Ascending aorta (tissue), 2 donors: Measurements from ENCODE around the gene SOX11. TPM values are rescaled to one million over a fixed set of nuclear protein-coding genes. Genes with fewer than 3 reads are reported as not detected.
A peak's percentile ranks its signal among the peaks of the same experiment; 100 is the strongest.

Experiments
- DNase-seq, 2 donors: peaks; one replicate each; pipeline ENCODE4 v3.0.0-alpha.2; 2019; ENCODE audit warnings: low spot score in 2 of 2
- H3K27ac ChIP-seq, 2 donors: fragments of 200-600 bp; sonication (generic); one replicate each; pipeline ENCODE4 v1.5.1; 2016 to 2017; ENCODE audit warnings: mild to moderate bottlenecking in 1 of 2
- H3K27me3 ChIP-seq: fragments of 200-600 bp; sonication (generic); one replicate; pipeline ENCODE4 v1.5.1; 2017
- H3K36me3 ChIP-seq, 2 donors: fragments of 200-600 bp; sonication (generic); one replicate each; pipeline ENCODE4 v1.5.1; 2016
- H3K4me1 ChIP-seq, 2 donors: fragments of 200-600 bp; sonication (generic); one replicate each; pipeline ENCODE4 v1.5.1; 2016 to 2017; ENCODE audit warnings: mild to moderate bottlenecking in 1 of 2
- H3K4me3 ChIP-seq, 2 donors: fragments of 200-600 bp; sonication (generic); one replicate each; pipeline ENCODE4 v1.5.1; 2016 to 2017; ENCODE audit warnings: mild to moderate bottlenecking in 1 of 2
- H3K9me3 ChIP-seq, 2 donors: fragments of 200-600 bp; sonication (generic); one replicate each; pipeline ENCODE4 v1.5.1; 2016
- intact Hi-C: fragments of 100-400 bp; cut with DNase I; formaldehyde crosslinking; loops from one replicate; pipeline ENCODE4 v1.15.1; 2023
- total RNA-seq: library from RNA; depleted of rRNA; stranded (reverse); fragments of >200 nt; gene quantifications from one replicate; pipeline ENCODE4 v1.1.0, GENCODE V29; 2016
- TF ChIP-seq, protein P1 (sequence below), 3 experiments: fragments of 200-600 bp in 2 of 3; fragments of 450-650 bp in 1 of 3; sonication (generic) in 2 of 3; IDR thresholded peaks; one replicate each; pipeline ENCODE4 v1.5.1; 2016 to 2019; ENCODE audit warnings: antibody characterized with exemption in 3 of 3, mild to moderate bottlenecking in 1 of 3, moderate library complexity in 1 of 3

Gene SOX11
- total RNA-seq, 1 donor from 2014 or later: not detected

GRCh38 chr2:5693287-5694201, 1.4 kb downstream of the SOX11 start:
- intact Hi-C loops: no loop called here
- peaks cover 16% of the 10 kb centered on the region for H3K27me3 ChIP-seq
- H3K36me3 ChIP-seq: no peaks in the 10 kb centered on the region
- peaks cover 0 to 8% of the 10 kb centered on the region in 2 donors for H3K4me1 ChIP-seq
- TF ChIP-seq, protein P1, sequence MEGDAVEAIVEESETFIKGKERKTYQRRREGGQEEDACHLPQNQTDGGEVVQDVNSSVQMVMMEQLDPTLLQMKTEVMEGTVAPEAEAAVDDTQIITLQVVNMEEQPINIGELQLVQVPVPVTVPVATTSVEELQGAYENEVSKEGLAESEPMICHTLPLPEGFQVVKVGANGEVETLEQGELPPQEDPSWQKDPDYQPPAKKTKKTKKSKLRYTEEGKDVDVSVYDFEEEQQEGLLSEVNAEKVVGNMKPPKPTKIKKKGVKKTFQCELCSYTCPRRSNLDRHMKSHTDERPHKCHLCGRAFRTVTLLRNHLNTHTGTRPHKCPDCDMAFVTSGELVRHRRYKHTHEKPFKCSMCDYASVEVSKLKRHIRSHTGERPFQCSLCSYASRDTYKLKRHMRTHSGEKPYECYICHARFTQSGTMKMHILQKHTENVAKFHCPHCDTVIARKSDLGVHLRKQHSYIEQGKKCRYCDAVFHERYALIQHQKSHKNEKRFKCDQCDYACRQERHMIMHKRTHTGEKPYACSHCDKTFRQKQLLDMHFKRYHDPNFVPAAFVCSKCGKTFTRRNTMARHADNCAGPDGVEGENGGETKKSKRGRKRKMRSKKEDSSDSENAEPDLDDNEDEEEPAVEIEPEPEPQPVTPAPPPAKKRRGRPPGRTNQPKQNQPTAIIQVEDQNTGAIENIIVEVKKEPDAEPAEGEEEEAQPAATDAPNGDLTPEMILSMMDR (IDR thresholded peaks at IDR 0.05): no peak
- H3K4me3 ChIP-seq: peak overlapping the region; percentile 22 to 27
- no peak for DNase-seq
- no peaks in the 10 kb centered on the region for H3K9me3 ChIP-seq
- no peak overlapping the region for H3K27ac ChIP-seq

DNA sequence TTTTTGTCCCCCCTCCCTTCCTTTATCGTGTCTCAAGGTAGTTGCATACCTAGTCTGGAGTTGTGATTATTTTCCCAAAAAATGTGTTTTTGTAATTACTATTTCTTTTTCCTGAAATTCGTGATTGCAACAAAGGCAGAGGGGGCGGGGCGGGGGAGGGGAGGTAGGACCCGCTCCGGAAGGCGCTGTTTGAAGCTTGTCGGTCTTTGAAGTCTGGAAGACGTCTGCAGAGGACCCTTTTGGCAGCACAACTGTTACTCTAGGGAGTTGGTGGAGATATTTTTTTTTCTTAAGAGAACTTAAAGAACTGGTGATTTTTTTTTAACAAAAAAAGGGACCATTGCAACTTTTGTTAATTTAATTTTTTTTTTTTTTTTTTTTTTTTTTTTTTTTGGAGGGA, 2.1 kb downstream of the SOX11 start:
- no peaks in the 10 kb centered on the region for H3K36me3 ChIP-seq
- no peak for DNase-seq
- no peak overlapping the region for H3K27ac ChIP-seq
- TF ChIP-seq, protein P1 (IDR thresholded peaks at IDR 0.05): no peak
- no peak overlapping the region for H3K4me3 ChIP-seq
- peaks cover 16% of the 10 kb centered on the region for H3K27me3 ChIP-seq
- intact Hi-C loops: no loop called here
- H3K4me1 ChIP-seq: peaks cover 0 to 8% of the 10 kb centered on the region in 2 donors
- H3K9me3 ChIP-seq: no peaks in the 10 kb centered on the region

- TF ChIP-seq, protein P1 (IDR thresholded peaks at IDR 0.05): no peak
- no peaks in the 10 kb centered on the region for H3K36me3 ChIP-seq
- H3K4me1 ChIP-seq: peaks cover 0 to 8% of the 10 kb centered on the region in 2 donors
- H3K27ac ChIP-seq: no peak overlapping the region
- H3K9me3 ChIP-seq: no peaks in the 10 kb centered on the region
- no peak for DNase-seq
- peaks cover 16% of the 10 kb centered on the region for H3K27me3 ChIP-seq
- intact Hi-C loops: no loop called here
- H3K4me3 ChIP-seq: peak overlapping the region; percentile 39 to 57
These were observed 3.6 kb downstream of the SOX11 start for GRCh38 chr2:5695654-5696403.

GRCh38 chr2:5696404-5696944, 4.3 kb downstream of the SOX11 start:
- Histone ChIP-seq H3K4me1 (peaks cover 0 to 8% of the 10 kb centered on the region in 2 donors), H3K27me3 (peaks cover 16% of the 10 kb centered on the region), H3K36me3 (no peaks in the 10 kb centered on the region), H3K4me3 (peak overlapping the region; percentile 39 to 57), H3K27ac (no peak overlapping the region), H3K9me3 (no peaks in the 10 kb centered on the region)
- DNase-seq: no peak
- TF ChIP-seq, protein P1 (IDR thresholded peaks at IDR 0.05): no peak
- intact Hi-C loops: no loop called here

DNA sequence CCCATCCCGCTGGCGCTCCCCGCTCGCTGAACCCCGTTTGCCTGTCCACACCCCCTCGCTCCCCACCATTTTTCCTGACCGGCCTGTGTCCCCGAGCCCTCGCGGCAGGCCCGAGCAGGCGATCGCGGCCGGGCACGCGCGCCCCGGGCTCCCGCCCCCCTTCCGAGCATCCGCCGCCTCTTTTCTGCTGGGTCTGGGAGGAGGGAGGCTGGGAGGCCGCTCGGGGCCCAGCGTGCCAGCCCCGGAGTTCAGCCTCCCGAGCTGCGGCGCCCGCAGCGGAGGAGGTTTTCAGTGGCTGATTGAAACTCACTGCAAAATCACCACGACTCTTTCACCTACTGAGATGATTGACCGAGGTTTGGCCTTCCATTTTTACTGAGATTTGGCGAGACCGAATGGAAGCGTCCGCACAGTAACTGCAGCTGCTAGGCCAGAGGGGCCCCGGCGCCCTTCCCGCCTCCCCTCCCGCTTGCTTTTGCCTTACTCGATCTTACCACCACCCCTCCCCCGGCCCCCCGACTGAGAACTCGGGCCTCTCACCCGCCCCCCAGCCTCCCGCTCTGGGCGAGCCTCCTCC, 4.8 kb downstream of the SOX11 start:
- TF ChIP-seq, protein P1 (IDR thresholded peaks at IDR 0.05): no peak
- Histone ChIP-seq H3K4me3 (peak overlapping the region; percentile 39 to 57), H3K27ac (no peak overlapping the region), H3K27me3 (peaks cover 16% of the 10 kb centered on the region), H3K4me1 (peaks cover 0 to 8% of the 10 kb centered on the region in 2 donors), H3K9me3 (no peaks in the 10 kb centered on the region), H3K36me3 (no peaks in the 10 kb centered on the region)
- DNase-seq: no peak
- intact Hi-C loops: no loop called here
